Esophagus squamous epithelium (tissue), 4 donors: ENCODE measurements around the gene EZH2.

ENCODE experiments used
- CTCF ChIP-seq, 6 experiments: fragments of 450-650 bp in 4 of 6; fragments of 200-600 bp in 2 of 6; sonication (generic) in 2 of 6; IDR thresholded peaks; one replicate each; pipeline ENCODE4 v1.5.1; 2016 to 2019; ENCODE audit warnings: antibody characterized with exemption in 6 of 6, mild to moderate bottlenecking in 4 of 6, moderate library complexity in 4 of 6
- POLR2A ChIP-seq, 4 donors: fragments of 450-650 bp; IDR thresholded peaks; one replicate each; pipeline ENCODE4 v1.6.1; 2017; ENCODE audit warnings: antibody characterized with exemption in 4 of 4, mild to moderate bottlenecking in 4 of 4, moderate library complexity in 3 of 4

GRCh38 chr7:148835854-148836253, 48.2 kb downstream of the EZH2 start:
- TF ChIP-seq CTCF (IDR thresholded peaks at IDR 0.05) (no peak), POLR2A (IDR thresholded peaks at IDR 0.05) (no peak)
